ENCODE data around the gene ARHGAP44. TPM values are rescaled to one million over a fixed set of nuclear protein-coding genes. Genes with fewer than 3 reads are reported as not detected.

The ARHGAP44 gene
- total RNA-seq, 1 donor from 2014 or later = 0.28 TPM

GRCh38 chr17:12899604-12900003 is 110.3 kb downstream of the ARHGAP44 start:
- ATAC-seq = no peak

- no peak for ATAC-seq
These were observed 111.2 kb downstream of the ARHGAP44 start for GRCh38 chr17:12900474-12900873.

- ATAC-seq = no peak
These were observed 112.7 kb downstream of the ARHGAP44 start for GRCh38 chr17:12902046-12902445.

GRCh38 chr17:12907477-12907876 is 118.2 kb downstream of the ARHGAP44 start:
- ATAC-seq = no peak

- no peak for ATAC-seq
These were observed 119.7 kb downstream of the ARHGAP44 start for GRCh38 chr17:12909046-12909445.

GRCh38 chr17:12909511-12909910 is 120.2 kb downstream of the ARHGAP44 start:
- ATAC-seq = no peak

- no peak for ATAC-seq
These were observed 121.9 kb downstream of the ARHGAP44 start for GRCh38 chr17:12911239-12911638.

GRCh38 chr17:12917399-12917798 is 128.1 kb downstream of the ARHGAP44 start:
- no peak for ATAC-seq

- ATAC-seq = no peak
These were observed 128.8 kb downstream of the ARHGAP44 start for GRCh38 chr17:12918142-12918541.

GRCh38 chr17:12922120-12922519 is 132.8 kb downstream of the ARHGAP44 start:
- ATAC-seq = no peak

- ATAC-seq = no peak
These were observed 135.3 kb downstream of the ARHGAP44 start for GRCh38 chr17:12924614-12925013.

GRCh38 chr17:12927001-12927400 is 137.7 kb downstream of the ARHGAP44 start:
- no peak for ATAC-seq

GRCh38 chr17:12927541-12928425 is 138.5 kb downstream of the ARHGAP44 start:
- no peak for ATAC-seq

GRCh38 chr17:12928736-12929135 is 139.4 kb downstream of the ARHGAP44 start:
- no peak for ATAC-seq

- no peak for ATAC-seq
These were observed 147.2 kb downstream of the ARHGAP44 start for GRCh38 chr17:12936501-12936900.

GRCh38 chr17:12940699-12941098 is 151.4 kb downstream of the ARHGAP44 start:
- ATAC-seq = no peak

- ATAC-seq = no peak
These were observed 157.7 kb downstream of the ARHGAP44 start for GRCh38 chr17:12947047-12947446.

GRCh38 chr17:12952012-12952411 is 162.7 kb downstream of the ARHGAP44 start:
- no peak for ATAC-seq

- ATAC-seq = no peak
These were observed 163.9 kb downstream of the ARHGAP44 start for GRCh38 chr17:12953156-12953555.

GRCh38 chr17:12955521-12955920 is 166.2 kb downstream of the ARHGAP44 start:
- no peak for ATAC-seq

GRCh38 chr17:12958786-12959185 is 169.5 kb downstream of the ARHGAP44 start:
- no peak for ATAC-seq

GRCh38 chr17:12959441-12959840 is 170.1 kb downstream of the ARHGAP44 start:
- ATAC-seq = no peak

GRCh38 chr17:12961655-12962054 is 172.4 kb downstream of the ARHGAP44 start:
- no peak for ATAC-seq

GRCh38 chr17:12963505-12963904 is 174.2 kb downstream of the ARHGAP44 start:
- no peak for ATAC-seq

- no peak for ATAC-seq
These were observed 174.9 kb downstream of the ARHGAP44 start for GRCh38 chr17:12964162-12964561.
